Measurements from ENCODE around the gene ACSM4. TPM values are rescaled to one million over a fixed set of nuclear protein-coding genes. Genes with fewer than 3 reads are reported as not detected.

The ACSM4 gene
- total RNA-seq, 2 donors from 2014 or later: not detected

GRCh38 chr12:7346551-7347225 is 42.8 kb downstream of the ACSM4 start:
- Histone ChIP-seq H3K36me3 (replicated peaks in 1 of 2; ENCODE audit: insufficient read depth in 1 of 2, low read depth in 2 of 2) (no peaks in the 10 kb centered on the region), H3K4me3 (no peak overlapping the region), H3K27ac (no peak overlapping the region), H3K27me3 (no peaks in the 10 kb centered on the region), H3K9me3 (peaks cover 0 to 6% (median 0%) of the 10 kb centered on the region in 3 donors), H3K4me1 (no peaks in the 10 kb centered on the region)
- ATAC-seq (no peak), DNase-seq (no peak)
- intact Hi-C loops (cut with DNase I): no loop called here
- 66 to 79% methylated on average over 6 of the region's 6 CpGs for WGBS, 2 donors
- no peak for TF ChIP-seq CTCF (IDR thresholded peaks at IDR 0.05)
- TF ChIP-seq POLR2A (IDR thresholded peaks at IDR 0.05): no peak

GRCh38 chr12:7349418-7349817 is 45.5 kb downstream of the ACSM4 start:
- H3K4me1 ChIP-seq: no peaks in the 10 kb centered on the region
- no peaks in the 10 kb centered on the region for H3K36me3 ChIP-seq (replicated peaks in 1 of 2; ENCODE audit: insufficient read depth in 1 of 2, low read depth in 2 of 2)
- ATAC-seq (no peak), DNase-seq (no peak)
- intact Hi-C loops (cut with DNase I): no loop called here
- H3K9me3 ChIP-seq: peaks cover 0 to 3% (median 0%) of the 10 kb centered on the region in 3 donors
- TF ChIP-seq CTCF (IDR thresholded peaks at IDR 0.05) (no peak), POLR2A (IDR thresholded peaks at IDR 0.05) (no peak)
- H3K27ac ChIP-seq: no peak overlapping the region
- H3K27me3 ChIP-seq: no peaks in the 10 kb centered on the region
- no peak overlapping the region for H3K4me3 ChIP-seq
- 75 to 85% methylated on average over 4 of the region's 4 CpGs for WGBS, 2 donors

- no peak overlapping the region for H3K4me3 ChIP-seq
- TF ChIP-seq CTCF (IDR thresholded peaks at IDR 0.05) (no peak), POLR2A (IDR thresholded peaks at IDR 0.05) (no peak)
- ATAC-seq: no peak
- no peaks in the 10 kb centered on the region for H3K27me3 ChIP-seq
- no peak overlapping the region for H3K27ac ChIP-seq
- intact Hi-C loops (cut with DNase I): no loop called here
- no peaks in the 10 kb centered on the region for H3K9me3 ChIP-seq
- H3K4me1 ChIP-seq: no peaks in the 10 kb centered on the region
- H3K36me3 ChIP-seq (replicated peaks in 1 of 2; ENCODE audit: insufficient read depth in 1 of 2, low read depth in 2 of 2): no peaks in the 10 kb centered on the region
- WGBS, 2 donors: 49 to 58% methylated on average over 2 of the region's 2 CpGs
- no peak for DNase-seq
Measured at GRCh38 chr12:7351177-7351576, 47.3 kb downstream of the ACSM4 start.

GRCh38 chr12:7352661-7353060 is 48.8 kb downstream of the ACSM4 start:
- no peak for DNase-seq
- no peak for TF ChIP-seq CTCF (IDR thresholded peaks at IDR 0.05)
- no peak for TF ChIP-seq POLR2A (IDR thresholded peaks at IDR 0.05)
- Histone ChIP-seq H3K9me3 (no peaks in the 10 kb centered on the region), H3K4me1 (no peaks in the 10 kb centered on the region), H3K27me3 (no peaks in the 10 kb centered on the region), H3K4me3 (no peak overlapping the region), H3K27ac (no peak overlapping the region), H3K36me3 (replicated peaks in 1 of 2; ENCODE audit: insufficient read depth in 1 of 2, low read depth in 2 of 2) (no peaks in the 10 kb centered on the region)
- intact Hi-C loops (cut with DNase I): no loop called here
- no peak for ATAC-seq

- ATAC-seq (no peak), DNase-seq (peak in 1 of 4 donors; percentile 5)
- WGBS, 2 donors: 76 to 77% methylated on average over 4 of the region's 4 CpGs
- H3K27ac ChIP-seq: no peak overlapping the region
- H3K4me3 ChIP-seq: no peak overlapping the region
- no peaks in the 10 kb centered on the region for H3K27me3 ChIP-seq
- H3K9me3 ChIP-seq: no peaks in the 10 kb centered on the region
- H3K36me3 ChIP-seq (replicated peaks in 1 of 2; ENCODE audit: insufficient read depth in 1 of 2, low read depth in 2 of 2): no peaks in the 10 kb centered on the region
- H3K4me1 ChIP-seq: no peaks in the 10 kb centered on the region
- intact Hi-C loops (cut with DNase I): no loop called here
- TF ChIP-seq POLR2A (IDR thresholded peaks at IDR 0.05): no peak
- TF ChIP-seq CTCF (IDR thresholded peaks at IDR 0.05): no peak
Measured at GRCh38 chr12:7354529-7354928, 50.7 kb downstream of the ACSM4 start.

All from body of pancreas (tissue), 4 donors.